HCT116 (cell line): ENCODE measurements around the gene AKAP12. TPM values are rescaled to one million over a fixed set of nuclear protein-coding genes. Genes with fewer than 3 reads are reported as not detected.
A peak's percentile ranks its signal among the peaks of the same experiment; 100 is the strongest.

Source experiments
- ATAC-seq: fragments of 200-7000 bp; cut with Tn5 transposase; 2 replicates; pipeline ENCODE4 v1.9.1; 2020; ENCODE audit warnings: mild to moderate bottlenecking, moderate library complexity
- BruUV-seq: library from RNA; stranded (reverse); fragments of 400-500 nt; replicated peaks from 2 replicates; lab custom pipeline; 2021; lab: Mats Ljungman, UMichigan
- CTCF ChIA-PET: fragments of 300-600 bp; sonication (Branson Sonifier 250); formaldehyde crosslinking; loops from one replicate; lab custom pipeline; 2021; ENCODE audit warnings: antibody characterized with exemption; lab: Charles Lee
- POLR2A ChIA-PET: fragments of 300-600, 350-600 bp; sonication (Branson Sonifier 250); formaldehyde crosslinking; loops from one replicate; lab custom pipeline; 2021; ENCODE audit warnings: antibody characterized with exemption; lab: Charles Lee
- RAD21 ChIA-PET, 2 experiments: fragments of 300-600 bp; sonication (Branson Sonifier 250); formaldehyde crosslinking; loops; one replicate each; lab custom pipeline; 2023; ENCODE audit warnings: low total read pairs in 2 of 2; ENCODE audit not compliant: uncharacterized antibody in 2 of 2, unreplicated experiment in 2 of 2, low non-redundant PET in 1 of 2; lab: Charles Lee
- DNase-seq: peaks from one replicate; pipeline ENCODE4 v3.0.0-alpha.2; 2010; ENCODE audit warnings: low read depth, low spot score
- H2AFZ ChIP-seq: fragments of 200-600 bp; shearing (Covaris generic), sonication (generic); 2 replicates; pipeline ENCODE4 v1.6.1; 2017; ENCODE audit warnings: low read depth, mixed run types, mixed read lengths, antibody characterized with exemption, low read length; ENCODE audit not compliant: poor library complexity, severe bottlenecking
- H3K27ac ChIP-seq: 2 replicates; pipeline ENCODE4 v1.5.1; 2012; ENCODE audit warnings: low read depth, low read length
- H3K27me3 ChIP-seq: fragments of 200-600 bp; sonication (generic); 2 replicates; pipeline ENCODE4 v1.6.1; 2016; ENCODE audit warnings: mixed run types, low read length, mixed read lengths; ENCODE audit not compliant: insufficient read depth
- H3K36me3 ChIP-seq, 2 experiments: fragments of 200-500 bp in 1 of 2; fragments of 200-600 bp in 1 of 2; sonication (Bioruptor generic) in 1 of 2; sonication (generic) in 1 of 2; 2 replicates each; pipeline versions ENCODE4 v1.5.1 to v1.6.1; 2014 to 2016; ENCODE audit warnings: low read length in 2 of 2, inconsistent platforms in 1 of 2, mixed read lengths in 1 of 2, mixed run types in 1 of 2; ENCODE audit not compliant: insufficient read depth in 2 of 2, control insufficient read depth in 1 of 2
- H3K4me1 ChIP-seq, 2 experiments: fragments of 200-600 bp in 1 of 2; sonication (generic) in 1 of 2; 2 replicates each; pipeline versions ENCODE4 v1.5.1 to v1.6.1; 2012 to 2017; ENCODE audit warnings: low read length in 2 of 2, inconsistent platforms in 1 of 2, mild to moderate bottlenecking in 1 of 2, mixed read lengths in 1 of 2, mixed run types in 1 of 2, moderate library complexity in 1 of 2; ENCODE audit not compliant: insufficient read depth in 2 of 2, control insufficient read depth in 1 of 2
- H3K4me2 ChIP-seq: fragments of 200-600 bp; sonication (generic); 2 replicates; pipeline ENCODE4 v1.6.1; 2017; ENCODE audit warnings: mixed run types, low read length, mixed read lengths
- H3K4me3 ChIP-seq, 2 experiments: fragments of 200-600 bp in 1 of 2; sonication (generic) in 1 of 2; replicated peaks in 1 of 2; 2 replicates each; pipeline ENCODE4 v1.5.1; 2011 to 2016; ENCODE audit warnings: low read length in 2 of 2, control low read depth in 1 of 2, low read depth in 1 of 2, mild to moderate bottlenecking in 1 of 2, mixed read lengths in 1 of 2, mixed run types in 1 of 2
- H3K79me2 ChIP-seq: fragments of 200-600 bp; sonication (generic); 2 replicates; pipeline ENCODE4 v1.6.1; 2017; ENCODE audit warnings: mild to moderate bottlenecking, mixed run types, low read length, moderate library complexity, mixed read lengths; ENCODE audit not compliant: insufficient read depth
- H3K9ac ChIP-seq: fragments of 200-600 bp; sonication (generic); 2 replicates; pipeline ENCODE4 v1.6.1; 2016; ENCODE audit warnings: low read length, mixed read lengths
- H3K9me2 ChIP-seq: fragments of 200-600 bp; sonication (generic), shearing (Covaris generic); 2 replicates; pipeline ENCODE4 v1.6.1; 2017; ENCODE audit warnings: mixed run types, mild to moderate bottlenecking, moderate library complexity; ENCODE audit not compliant: insufficient read depth
- H3K9me3 ChIP-seq, 2 experiments: fragments of 200-500 bp in 1 of 2; fragments of 200-600 bp in 1 of 2; sonication (Bioruptor generic) in 1 of 2; sonication (generic) in 1 of 2; 2 replicates each; pipeline ENCODE4 v1.6.1; 2014 to 2017; ENCODE audit warnings: low read length in 2 of 2, mixed read lengths in 2 of 2, inconsistent platforms in 1 of 2, low read depth in 1 of 2, mild to moderate bottlenecking in 1 of 2, mixed run types in 1 of 2, moderate library complexity in 1 of 2; ENCODE audit not compliant: control insufficient read depth in 1 of 2, insufficient read depth in 1 of 2
- H4K20me1 ChIP-seq: fragments of 200-600 bp; sonication (generic), shearing (Covaris generic); 2 replicates; pipeline ENCODE4 v1.6.1; 2017; ENCODE audit warnings: mixed run types, mild to moderate bottlenecking, moderate library complexity; ENCODE audit not compliant: insufficient read depth
- ATF3 ChIP-seq: IDR thresholded peaks from 2 replicates; pipeline ENCODE4 v1.6.1; 2012
- CBX3 ChIP-seq: IDR thresholded peaks from 2 replicates; pipeline ENCODE4 v1.6.1; 2012; ENCODE audit warnings: low read depth
- ELF1 ChIP-seq: IDR thresholded peaks from 2 replicates; pipeline ENCODE4 v1.6.1; 2012; ENCODE audit warnings: low read depth, borderline replicate concordance
- EZH2phosphoT487 ChIP-seq: fragments of 200-600 bp; IDR thresholded peaks from 2 replicates; pipeline ENCODE4 v1.6.1; 2018; ENCODE audit warnings: antibody characterized with exemption, borderline replicate concordance
- JUND ChIP-seq: IDR thresholded peaks from 2 replicates; pipeline ENCODE4 v1.6.1; 2012
- MAX ChIP-seq: IDR thresholded peaks from 2 replicates; pipeline ENCODE4 v1.6.1; 2012
- SIN3A ChIP-seq: IDR thresholded peaks from 2 replicates; pipeline ENCODE4 v1.6.1; 2012; ENCODE audit warnings: low read depth
- SP1 ChIP-seq: IDR thresholded peaks from 2 replicates; pipeline ENCODE4 v1.6.1; 2012; ENCODE audit warnings: low read depth
- SRF ChIP-seq: IDR thresholded peaks from 2 replicates; pipeline ENCODE4 v1.6.1; 2012; ENCODE audit warnings: low read depth
- TCF7L2 ChIP-seq: IDR thresholded peaks from 2 replicates; pipeline ENCODE4 v1.7.0; 2011; ENCODE audit warnings: borderline replicate concordance, inconsistent platforms; ENCODE audit not compliant: insufficient read depth, insufficient read length; ENCODE audit errors: extremely low read depth
- ZFX ChIP-seq: fragments of 450-650 bp; IDR thresholded peaks from 2 replicates; pipeline ENCODE4 v1.6.1; 2017
- intact Hi-C: fragments of 100-400 bp; cut with micrococcal nuclease; formaldehyde crosslinking; loops from 2 replicates; pipeline ENCODE4 v1.10.0; 2022
- total RNA-seq: library from RNA; stranded (reverse); gene quantifications from one replicate; pipeline ENCODE4 v1.2.1, GENCODE V29; 2021; ENCODE audit not compliant: unreplicated experiment
- TF ChIP-seq, protein P1 (sequence below), 3 experiments: fragments of 200-600 bp in 1 of 3; sonication (generic) in 1 of 3; IDR thresholded peaks in 2 of 3; conservative IDR thresholded peaks in 1 of 3; 2 replicates each; pipeline ENCODE4 v1.5.1; 2012 to 2017; ENCODE audit warnings: low read depth in 2 of 3, low read length in 2 of 3, antibody characterized with exemption in 1 of 3, borderline replicate concordance in 1 of 3, control low read depth in 1 of 3, mild to moderate bottlenecking in 1 of 3, mixed read lengths in 1 of 3, mixed run types in 1 of 3, moderate library complexity in 1 of 3; ENCODE audit not compliant: insufficient read depth in 1 of 3

AKAP12 gene
- total RNA-seq, 1 experiment from 2014 or later, result 1,220 TPM

DNA sequence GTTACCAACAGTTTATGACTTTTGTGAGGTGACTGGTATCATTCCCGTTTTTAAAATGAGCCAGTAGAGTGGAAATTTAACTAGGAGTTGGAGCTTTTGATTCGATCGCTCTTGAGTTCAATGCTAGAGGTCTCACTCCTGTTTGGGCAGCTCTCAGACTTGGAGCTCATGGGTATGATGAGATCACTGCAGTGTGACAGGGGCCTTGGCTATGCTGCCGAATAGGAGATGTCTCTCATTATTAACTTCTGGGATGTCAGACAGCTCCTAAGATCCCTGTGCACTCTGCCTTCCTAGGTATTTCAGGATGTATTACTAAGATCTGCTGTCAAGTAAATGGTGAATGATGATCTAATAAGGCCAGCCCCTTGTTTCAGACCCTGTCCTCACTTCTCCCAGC is 20.4 kb downstream of the AKAP12 start:
- Histone ChIP-seq H4K20me1 (no peaks in the 10 kb centered on the region; the same call in 1 of the 2 replicates), H3K27me3 (no peaks in the 10 kb centered on the region), H3K9ac (no peak overlapping the region), H3K4me2 (0 out of 2 replicates have a peak overlapping the region, but pooled peaks have one; percentile 13), H3K9me2 (no peaks in the 10 kb centered on the region), H2AFZ (no peak overlapping the region), H3K79me2 (peaks cover 96% of the 10 kb centered on the region), H3K4me1 (peaks cover 0 to 56% of the 10 kb centered on the region in 2 experiments; a peak in 2 of 4 replicates), H3K4me3 (no peak overlapping the region), H3K36me3 (peaks cover 0 to 19% of the 10 kb centered on the region in 2 experiments; a peak in 1 of 4 replicates), H3K9me3 (no peaks in the 10 kb centered on the region), H3K27ac (no peak overlapping the region)
- ChIA-PET RAD21 (no interaction called here), CTCF (no interaction called here), POLR2A (interaction anchor here (1.0 kb wide), 1 partner anchor 11 kb away, joined by 4 read pairs; no protein-coding TSS in a partner anchor)
- DNase-seq (no peak), ATAC-seq (peak; percentile 19; the same call in 1 of the 2 replicates)
- TF ChIP-seq JUND (no peak), ATF3 (no peak), EZH2phosphoT487 (no peak), CBX3 (no peak), TCF7L2 (no peak), SP1 (no peak)
- TF ChIP-seq, protein P1, sequence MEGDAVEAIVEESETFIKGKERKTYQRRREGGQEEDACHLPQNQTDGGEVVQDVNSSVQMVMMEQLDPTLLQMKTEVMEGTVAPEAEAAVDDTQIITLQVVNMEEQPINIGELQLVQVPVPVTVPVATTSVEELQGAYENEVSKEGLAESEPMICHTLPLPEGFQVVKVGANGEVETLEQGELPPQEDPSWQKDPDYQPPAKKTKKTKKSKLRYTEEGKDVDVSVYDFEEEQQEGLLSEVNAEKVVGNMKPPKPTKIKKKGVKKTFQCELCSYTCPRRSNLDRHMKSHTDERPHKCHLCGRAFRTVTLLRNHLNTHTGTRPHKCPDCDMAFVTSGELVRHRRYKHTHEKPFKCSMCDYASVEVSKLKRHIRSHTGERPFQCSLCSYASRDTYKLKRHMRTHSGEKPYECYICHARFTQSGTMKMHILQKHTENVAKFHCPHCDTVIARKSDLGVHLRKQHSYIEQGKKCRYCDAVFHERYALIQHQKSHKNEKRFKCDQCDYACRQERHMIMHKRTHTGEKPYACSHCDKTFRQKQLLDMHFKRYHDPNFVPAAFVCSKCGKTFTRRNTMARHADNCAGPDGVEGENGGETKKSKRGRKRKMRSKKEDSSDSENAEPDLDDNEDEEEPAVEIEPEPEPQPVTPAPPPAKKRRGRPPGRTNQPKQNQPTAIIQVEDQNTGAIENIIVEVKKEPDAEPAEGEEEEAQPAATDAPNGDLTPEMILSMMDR (IDR thresholded peaks at IDR 0.05 in 2 of 3, conservative IDR thresholded peaks at IDR 0.05 in 1 of 3; ENCODE audit: borderline replicate concordance in 1 of 3, insufficient read depth in 1 of 3, low read depth in 2 of 3, low read length in 2 of 3), result no peak
- BruUV-seq, result no TSS peak
- intact Hi-C loops, result no loop called here

- ATAC-seq (no peak), DNase-seq (no peak)
- Histone ChIP-seq H3K9me3 (no peaks in the 10 kb centered on the region), H2AFZ (no peak overlapping the region), H3K36me3 (peaks cover 0 to 14% of the 10 kb centered on the region in 2 experiments; a peak in 1 of 4 replicates), H3K4me2 (no peak overlapping the region), H3K79me2 (peaks cover 96% of the 10 kb centered on the region), H3K4me3 (no peak overlapping the region), H3K9ac (no peak overlapping the region), H3K4me1 (peaks cover 0 to 57% of the 10 kb centered on the region in 2 experiments; a peak in 2 of 4 replicates), H4K20me1 (no peaks in the 10 kb centered on the region), H3K27me3 (no peaks in the 10 kb centered on the region), H3K9me2 (no peaks in the 10 kb centered on the region), H3K27ac (no peak overlapping the region)
- intact Hi-C loops, result no loop called here
- POLR2A ChIA-PET, result no interaction called here
- TF ChIP-seq MAX, result no peak
- TF ChIP-seq ZFX, result no peak
- TF ChIP-seq ELF1, result no peak
- TF ChIP-seq SRF, result no peak
- no peak for TF ChIP-seq SIN3A
- no TSS peak for BruUV-seq
- RAD21 ChIA-PET, result no interaction called here
- CTCF ChIA-PET, result no interaction called here
These were observed 23.3 kb downstream of the AKAP12 start for GRCh38 chr6:151263035-151263434.
